SU-DHL-6 (cell line): Measurements from ENCODE around the gene CSPG4.

ENCODE experiments used
- CTCF ChIP-seq: fragments of 200-600 bp; sonication (generic); IDR thresholded peaks from one replicate; pipeline ENCODE4 v1.5.1; 2017; ENCODE audit warnings: antibody characterized with exemption, mild to moderate bottlenecking, low read length, moderate library complexity; ENCODE audit not compliant: insufficient read depth, poor library complexity, severe bottlenecking
- EZH2phosphoT487 ChIP-seq: fragments of 200-600 bp; sonication (generic), shearing (Covaris generic); conservative IDR thresholded peaks from 2 replicates; pipeline ENCODE4 v1.6.1; 2018; ENCODE audit warnings: mild to moderate bottlenecking, antibody characterized with exemption, low read length, moderate library complexity, mixed read lengths

GRCh38 chr15:75674366-75674765, 38.3 kb downstream of the CSPG4 start:
- TF ChIP-seq CTCF (no peak), EZH2phosphoT487 (no peak)
